Hepatocyte (in vitro differentiated cells): ENCODE results near the gene PHETA1.

Experiments used
- EZH2phosphoT487 ChIP-seq: fragments of 200-600 bp; sonication (generic); IDR thresholded peaks from one replicate; pipeline ENCODE4 v1.6.1; 2018; ENCODE audit warnings: antibody characterized with exemption, mild to moderate bottlenecking, low read depth, moderate library complexity; ENCODE audit not compliant: unreplicated experiment, severe bottlenecking
- TF ChIP-seq, protein P1 (sequence below): fragments of 200-600 bp; sonication (generic); IDR thresholded peaks from 2 replicates; pipeline ENCODE4 v1.5.1; 2016; ENCODE audit warnings: antibody characterized with exemption, mild to moderate bottlenecking; ENCODE audit not compliant: poor library complexity

DNA sequence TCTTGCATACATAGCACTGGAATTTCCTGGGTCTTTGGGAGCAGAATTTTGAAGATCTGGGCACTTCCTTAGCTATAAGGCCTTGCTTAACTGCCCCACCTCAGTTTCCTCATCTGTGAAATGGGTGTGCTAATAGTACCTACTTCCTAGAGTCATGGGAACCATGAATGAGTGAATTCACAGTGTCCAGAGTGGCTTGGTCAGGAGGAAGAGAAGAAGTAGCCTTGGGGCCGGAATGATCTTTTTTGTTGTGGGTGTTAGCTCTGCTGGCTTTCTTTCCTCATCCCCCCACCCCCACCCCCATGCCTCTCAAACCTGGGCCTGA, 39.2 kb upstream of the PHETA1 start:
- TF ChIP-seq, protein P1, sequence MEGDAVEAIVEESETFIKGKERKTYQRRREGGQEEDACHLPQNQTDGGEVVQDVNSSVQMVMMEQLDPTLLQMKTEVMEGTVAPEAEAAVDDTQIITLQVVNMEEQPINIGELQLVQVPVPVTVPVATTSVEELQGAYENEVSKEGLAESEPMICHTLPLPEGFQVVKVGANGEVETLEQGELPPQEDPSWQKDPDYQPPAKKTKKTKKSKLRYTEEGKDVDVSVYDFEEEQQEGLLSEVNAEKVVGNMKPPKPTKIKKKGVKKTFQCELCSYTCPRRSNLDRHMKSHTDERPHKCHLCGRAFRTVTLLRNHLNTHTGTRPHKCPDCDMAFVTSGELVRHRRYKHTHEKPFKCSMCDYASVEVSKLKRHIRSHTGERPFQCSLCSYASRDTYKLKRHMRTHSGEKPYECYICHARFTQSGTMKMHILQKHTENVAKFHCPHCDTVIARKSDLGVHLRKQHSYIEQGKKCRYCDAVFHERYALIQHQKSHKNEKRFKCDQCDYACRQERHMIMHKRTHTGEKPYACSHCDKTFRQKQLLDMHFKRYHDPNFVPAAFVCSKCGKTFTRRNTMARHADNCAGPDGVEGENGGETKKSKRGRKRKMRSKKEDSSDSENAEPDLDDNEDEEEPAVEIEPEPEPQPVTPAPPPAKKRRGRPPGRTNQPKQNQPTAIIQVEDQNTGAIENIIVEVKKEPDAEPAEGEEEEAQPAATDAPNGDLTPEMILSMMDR = no peak
- no peak for TF ChIP-seq EZH2phosphoT487
